Melanocyte of skin (primary cell): ENCODE measurements around the gene KCNA5. TPM values are rescaled to one million over a fixed set of nuclear protein-coding genes. Genes with fewer than 3 reads are reported as not detected.

Experiments
- total RNA-seq, 2 donors: library from RNA; depleted of rRNA; stranded (reverse); fragments of >200 nt; gene quantifications; 2 replicates each; pipeline ENCODE4 v1.2.3, GENCODE V29; 2012

Gene KCNA5
- total RNA-seq: not detected

GRCh38 chr12:5043589-5044419 is at the start of gene KCNA5:
KCNA5 (plus strand) TSS chr12:5043879; CDS start chr12:5044148, 269 bp downstream.

Other genes starting within 250 kb of the KCNA5 start
- under 1 TPM in 1 of 2 donors, not detected in 1; under 0.01 TPM for gene KCNA1, start 134.0 kb upstream of the KCNA5 start, total RNA-seq